Stomach (tissue), 9 donors: ENCODE data around the gene SYDE1. TPM values are rescaled to one million over a fixed set of nuclear protein-coding genes. Genes with fewer than 3 reads are reported as not detected.

Source experiments
- DNase-seq, 2 donors: peaks; one replicate each; pipeline versions ENCODE4 v3.0.0 to v3.0.0-alpha.2; 2013 to 2019
- H3K27ac ChIP-seq, 5 donors: fragments of 200-600 bp in 4 of 5; sonication (generic) in 4 of 5; one replicate each; pipeline ENCODE4 v1.5.1; 2013 to 2019; ENCODE audit warnings: mild to moderate bottlenecking in 1 of 5, moderate library complexity in 1 of 5
- H3K27me3 ChIP-seq, 3 donors: fragments of 200-600 bp; sonication (generic); one replicate each; pipeline ENCODE4 v1.5.1; 2017 to 2019; ENCODE audit warnings: mixed run types in 1 of 3
- H3K36me3 ChIP-seq, 4 donors: fragments of 200-600 bp; sonication (generic); 1 replicate in 3 of 4; 2 replicates in 1 of 4; pipeline ENCODE4 v1.5.1; 2016 to 2019
- H3K4me1 ChIP-seq, 4 donors: fragments of 200-600 bp; sonication (generic); one replicate each; pipeline ENCODE4 v1.5.1; 2016 to 2019
- H3K4me3 ChIP-seq, 4 donors: fragments of 200-600 bp; sonication (generic) in 3 of 4; one replicate each; pipeline ENCODE4 v1.5.1; 2016 to 2019; ENCODE audit warnings: mild to moderate bottlenecking in 1 of 4
- H3K9me3 ChIP-seq, 4 donors: fragments of 200-600 bp; sonication (generic); one replicate each; pipeline ENCODE4 v1.5.1; 2016 to 2019
- EP300 ChIP-seq: sonication (generic); formaldehyde crosslinking; IDR thresholded peaks from one replicate; pipeline ENCODE4 v1.6.1; 2017; ENCODE audit warnings: antibody characterized with exemption
- POLR2A ChIP-seq, 4 donors: fragments of 450-650 bp; IDR thresholded peaks; one replicate each; pipeline ENCODE4 v1.6.1; 2016; ENCODE audit warnings: antibody characterized with exemption in 4 of 4, control low read depth in 2 of 4, mild to moderate bottlenecking in 1 of 4, moderate library complexity in 1 of 4
- POLR2AphosphoS5 ChIP-seq, 3 donors: sonication (generic); formaldehyde crosslinking; IDR thresholded peaks; one replicate each; pipeline ENCODE4 v1.6.1; 2016; ENCODE audit warnings: antibody characterized with exemption in 3 of 3
- WGBS, 5 donors: extraction: QIAGEN DNeasy Blood & Tissue Kit in 3 of 5; methylation state at CpG; one replicate each; pipeline versions ENCODE4 v1.1.5 to v1.1.7; 2013 to 2018; 5-methylcytosine and 5-hydroxymethylcytosine counted together
- intact Hi-C: fragments of 100-400 bp; cut with DNase I; formaldehyde crosslinking; loops from one replicate; pipeline ENCODE4 v1.15.1; 2023; ENCODE audit warnings: low total_unique reads
- polyA plus RNA-seq, 3 donors: library from polyadenylated mRNA; stranded (reverse); fragments of 200-250 nt; gene quantifications; one replicate each; pipeline ENCODE4 v1.2.3, GENCODE V29; 2013
- total RNA-seq, 5 donors: library from RNA; depleted of rRNA; stranded (reverse); fragments of >200 nt; gene quantifications; one replicate each; pipeline versions ENCODE4 v1.1.0 to v1.2.3, GENCODE V29; 2014 to 2016
- TF ChIP-seq, protein P1 (sequence below), 7 experiments: fragments of 450-650 bp in 4 of 7; fragments of 200-600 bp in 3 of 7; sonication (generic) in 3 of 7; IDR thresholded peaks; one replicate each; pipeline ENCODE4 v1.5.1; 2016 to 2019; ENCODE audit warnings: antibody characterized with exemption in 7 of 7, control low read depth in 2 of 7, mild to moderate bottlenecking in 1 of 7
- donor health status: healthy with polysubstance abuse.
- donor health status: Bipolar disorder and iron deficiency.
- donor health status: healthy.

SYDE1 gene
- total and polyA plus RNA-seq, 8 donors: 2.0 to 19.6 (median 9.6) TPM

DNA sequence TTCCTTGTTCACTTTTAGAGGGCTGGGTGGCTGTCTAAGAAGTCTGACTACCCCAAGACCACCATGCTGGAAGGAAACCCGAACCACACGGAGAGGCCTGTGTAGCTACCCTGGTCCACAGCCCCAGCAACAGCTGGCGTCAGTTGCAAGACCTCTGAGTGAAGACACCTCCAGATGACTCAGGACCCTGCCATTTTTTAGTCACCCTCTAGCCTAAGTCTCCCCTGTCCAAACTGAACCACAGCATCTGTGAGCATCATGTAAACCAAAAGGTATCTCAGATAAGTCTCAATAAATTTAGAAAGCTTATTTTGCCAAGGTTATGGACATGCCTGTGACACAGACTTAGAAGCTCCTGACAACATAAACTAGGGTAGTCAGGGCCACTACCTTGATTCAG is 2.2 kb upstream of the SYDE1 start:
- H3K4me3 ChIP-seq: no peak overlapping the region
- intact Hi-C loops: no loop called here
- peaks cover 5 to 27% (median 20%) of the 10 kb centered on the region in 4 donors for H3K9me3 ChIP-seq
- peaks cover under 1 to 11% (median 9%) of the 10 kb centered on the region in 4 donors for H3K36me3 ChIP-seq
- WGBS, 5 donors: 83 to 100% (median 95%) methylated on average over 2 to 3 of the region's 3 CpGs
- H3K27me3 ChIP-seq: peaks cover 0 to 38% (median 5%) of the 10 kb centered on the region in 3 donors
- no peak for DNase-seq
- no peak overlapping the region for H3K27ac ChIP-seq
- TF ChIP-seq, protein P1, sequence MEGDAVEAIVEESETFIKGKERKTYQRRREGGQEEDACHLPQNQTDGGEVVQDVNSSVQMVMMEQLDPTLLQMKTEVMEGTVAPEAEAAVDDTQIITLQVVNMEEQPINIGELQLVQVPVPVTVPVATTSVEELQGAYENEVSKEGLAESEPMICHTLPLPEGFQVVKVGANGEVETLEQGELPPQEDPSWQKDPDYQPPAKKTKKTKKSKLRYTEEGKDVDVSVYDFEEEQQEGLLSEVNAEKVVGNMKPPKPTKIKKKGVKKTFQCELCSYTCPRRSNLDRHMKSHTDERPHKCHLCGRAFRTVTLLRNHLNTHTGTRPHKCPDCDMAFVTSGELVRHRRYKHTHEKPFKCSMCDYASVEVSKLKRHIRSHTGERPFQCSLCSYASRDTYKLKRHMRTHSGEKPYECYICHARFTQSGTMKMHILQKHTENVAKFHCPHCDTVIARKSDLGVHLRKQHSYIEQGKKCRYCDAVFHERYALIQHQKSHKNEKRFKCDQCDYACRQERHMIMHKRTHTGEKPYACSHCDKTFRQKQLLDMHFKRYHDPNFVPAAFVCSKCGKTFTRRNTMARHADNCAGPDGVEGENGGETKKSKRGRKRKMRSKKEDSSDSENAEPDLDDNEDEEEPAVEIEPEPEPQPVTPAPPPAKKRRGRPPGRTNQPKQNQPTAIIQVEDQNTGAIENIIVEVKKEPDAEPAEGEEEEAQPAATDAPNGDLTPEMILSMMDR (IDR thresholded peaks at IDR 0.05): no peak
- TF ChIP-seq POLR2A (IDR thresholded peaks at IDR 0.05): no peak
- peaks cover 0 to 31% (median 17%) of the 10 kb centered on the region in 4 donors for H3K4me1 ChIP-seq

DNA sequence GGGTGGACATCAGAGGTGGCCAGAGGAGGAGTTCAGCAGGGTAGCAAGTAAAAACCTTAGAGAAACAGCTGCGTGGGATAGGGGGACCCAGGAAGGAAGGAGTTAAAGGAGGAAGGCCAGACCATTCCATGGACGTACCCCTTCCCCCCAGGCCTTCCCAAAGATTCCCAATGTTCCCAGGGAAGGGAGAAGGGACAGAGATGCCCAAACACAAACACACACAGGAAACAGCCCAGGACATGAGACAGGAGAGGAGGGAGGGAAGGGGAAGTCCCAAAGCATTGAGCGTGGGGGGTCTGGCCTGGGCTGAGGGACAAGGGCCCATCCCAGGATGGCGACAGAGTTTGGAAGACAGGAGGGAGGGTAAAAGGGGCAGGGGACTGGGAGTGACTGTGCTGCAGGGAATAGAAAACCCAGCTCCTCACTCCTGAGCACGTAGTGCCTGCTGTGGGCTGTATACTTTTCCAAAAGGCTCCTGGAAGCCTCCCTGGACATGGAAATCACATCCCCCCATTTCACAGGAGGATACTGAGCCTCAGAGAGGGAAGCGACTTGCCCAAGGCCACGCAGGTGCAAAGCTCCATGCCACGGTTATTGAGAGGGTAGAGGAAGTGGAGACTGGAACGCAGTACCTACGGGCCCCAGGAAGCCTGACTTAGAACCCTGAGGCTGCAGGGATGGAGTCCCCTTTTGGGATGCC is 1.1 kb downstream of the SYDE1 start:
- Histone ChIP-seq H3K4me3 (peak overlapping the region; percentile 62 to 75 (median 72)), H3K4me1 (peaks cover 0 to 31% (median 17%) of the 10 kb centered on the region in 4 donors), H3K9me3 (peaks cover 4 to 20% (median 16%) of the 10 kb centered on the region in 4 donors), H3K27ac (peak overlapping the region; percentile 73 to 95 (median 89)), H3K36me3 (peaks cover 5 to 43% (median 38%) of the 10 kb centered on the region in 4 donors), H3K27me3 (peaks cover 0 to 38% (median 5%) of the 10 kb centered on the region in 3 donors)
- intact Hi-C loops: no loop called here
- 16 to 43% (median 40%) methylated on average over 5 to 10 of the region's 10 CpGs for WGBS, 5 donors
- no peak for DNase-seq
- TF ChIP-seq POLR2A (IDR thresholded peaks at IDR 0.05): no peak
- TF ChIP-seq, protein P1 (IDR thresholded peaks at IDR 0.05): no peak
- no peak for TF ChIP-seq POLR2AphosphoS5 (IDR thresholded peaks at IDR 0.05)
- no peak for TF ChIP-seq EP300

DNA sequence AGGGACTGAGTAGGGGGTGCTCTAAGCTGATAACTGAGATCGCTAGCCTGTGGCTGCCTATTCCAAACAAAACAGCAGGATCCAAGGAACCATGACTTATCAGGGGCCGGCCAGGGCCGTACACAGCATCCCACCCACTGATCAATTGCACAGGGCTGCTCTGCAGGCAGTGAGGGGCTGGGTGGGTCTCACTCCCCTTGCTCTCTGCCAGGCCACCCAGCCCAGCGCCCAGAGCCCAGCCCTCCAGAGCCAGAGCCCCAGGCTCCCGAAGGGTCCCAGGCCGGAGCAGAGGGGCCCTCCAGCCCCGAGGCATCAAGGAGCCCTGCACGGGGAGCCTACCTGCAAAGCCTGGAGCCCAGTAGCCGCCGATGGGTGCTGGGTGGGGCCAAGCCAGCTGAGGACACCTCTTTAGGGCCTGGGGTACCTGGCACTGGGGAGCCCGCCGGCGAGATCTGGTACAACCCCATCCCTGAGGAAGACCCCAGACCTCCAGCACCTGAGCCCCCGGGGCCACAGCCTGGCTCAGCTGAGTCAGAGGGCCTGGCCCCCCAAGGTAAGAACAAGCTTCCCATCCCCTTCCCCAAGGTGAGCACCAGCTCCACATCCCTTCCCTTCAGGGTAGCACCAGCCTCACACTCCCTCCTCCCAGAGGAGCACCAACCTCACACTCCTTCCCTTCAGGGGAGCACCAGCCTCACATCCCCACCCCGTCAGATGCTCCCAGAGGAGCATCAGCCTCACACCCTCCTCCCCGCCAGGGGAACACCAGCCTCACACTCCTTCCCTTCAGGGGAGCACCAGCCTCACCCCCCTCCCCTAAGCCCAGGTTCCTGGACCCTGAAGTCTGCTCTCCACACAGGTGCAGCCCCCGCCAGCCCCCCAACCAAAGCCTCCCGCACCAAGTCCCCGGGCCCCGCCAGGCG is 1.9 kb downstream of the SYDE1 start:
- Histone ChIP-seq H3K36me3 (peaks cover 5 to 52% (median 46%) of the 10 kb centered on the region in 4 donors), H3K4me1 (peaks cover under 1 to 31% (median 17%) of the 10 kb centered on the region in 4 donors), H3K27ac (peak overlapping the region in 3 of 5 donors; percentile 89 to 95 (median 93)), H3K4me3 (peak overlapping the region in 2 of 4 donors; percentile 62 to 75), H3K27me3 (peaks cover 0 to 38% (median 5%) of the 10 kb centered on the region in 3 donors), H3K9me3 (peaks cover 0 to 12% (median 8%) of the 10 kb centered on the region in 4 donors)
- no peak for DNase-seq
- no peak for TF ChIP-seq POLR2AphosphoS5 (IDR thresholded peaks at IDR 0.05)
- no peak for TF ChIP-seq EP300
- TF ChIP-seq, protein P1 (IDR thresholded peaks at IDR 0.05): no peak
- TF ChIP-seq POLR2A (IDR thresholded peaks at IDR 0.05): no peak
- WGBS, 5 donors: 74 to 91% (median 82%) methylated on average over 8 to 21 of the region's 21 CpGs
- intact Hi-C loops: no loop called here

DNA sequence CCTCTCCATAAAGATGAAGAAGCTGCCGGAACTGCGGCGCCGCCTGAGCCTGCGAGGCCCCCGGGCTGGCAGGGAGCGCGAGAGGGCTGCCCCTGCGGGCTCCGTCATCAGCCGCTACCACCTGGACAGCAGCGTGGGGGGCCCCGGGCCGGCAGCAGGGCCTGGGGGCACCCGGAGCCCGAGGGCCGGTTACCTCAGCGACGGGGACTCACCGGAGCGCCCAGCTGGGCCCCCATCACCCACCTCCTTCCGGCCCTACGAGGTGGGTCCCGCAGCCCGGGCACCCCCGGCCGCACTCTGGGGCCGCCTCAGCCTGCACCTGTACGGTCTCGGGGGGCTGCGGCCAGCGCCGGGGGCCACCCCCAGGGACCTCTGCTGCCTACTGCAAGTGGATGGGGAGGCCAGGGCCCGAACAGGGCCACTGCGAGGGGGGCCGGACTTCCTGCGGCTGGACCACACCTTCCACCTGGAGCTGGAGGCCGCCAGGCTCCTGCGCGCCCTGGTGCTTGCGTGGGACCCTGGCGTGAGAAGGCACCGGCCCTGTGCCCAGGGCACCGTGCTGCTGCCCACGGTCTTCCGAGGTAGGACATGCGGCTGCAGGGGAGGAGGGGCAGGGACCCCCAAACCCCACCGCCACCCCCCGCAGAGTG is 2.7 kb downstream of the SYDE1 start:
- TF ChIP-seq POLR2AphosphoS5 (IDR thresholded peaks at IDR 0.05) (no peak), POLR2A (IDR thresholded peaks at IDR 0.05) (no peak), EP300 (no peak)
- TF ChIP-seq, protein P1 (IDR thresholded peaks at IDR 0.05): no peak
- peaks cover 7 to 36% (median 21%) of the 10 kb centered on the region in 4 donors for H3K4me1 ChIP-seq
- 92 to 95% (median 94%) methylated on average over 10 to 49 of the region's 49 CpGs for WGBS, 5 donors
- peaks cover 0 to 38% (median 5%) of the 10 kb centered on the region in 3 donors for H3K27me3 ChIP-seq
- intact Hi-C loops: no loop called here
- H3K36me3 ChIP-seq: peaks cover 5 to 59% (median 53%) of the 10 kb centered on the region in 4 donors
- no peak overlapping the region for H3K4me3 ChIP-seq
- DNase-seq: no peak
- no peak overlapping the region for H3K27ac ChIP-seq
- H3K9me3 ChIP-seq: peaks cover 0 to 4% (median under 1%) of the 10 kb centered on the region in 4 donors
